Epithelial cell of umbilical artery (primary cell): Measurements from ENCODE around the gene FKBP2. TPM values are rescaled to one million over a fixed set of nuclear protein-coding genes. Genes with fewer than 3 reads are reported as not detected.

Source experiments
- total RNA-seq: library from RNA; depleted of rRNA; stranded (reverse); fragments of >200 nt; gene quantifications from 2 replicates; pipeline ENCODE4 v1.2.3, GENCODE V29; 2014

FKBP2 gene
- 41.0 and 56.8 TPM in 2 replicates for total RNA-seq

DNA sequence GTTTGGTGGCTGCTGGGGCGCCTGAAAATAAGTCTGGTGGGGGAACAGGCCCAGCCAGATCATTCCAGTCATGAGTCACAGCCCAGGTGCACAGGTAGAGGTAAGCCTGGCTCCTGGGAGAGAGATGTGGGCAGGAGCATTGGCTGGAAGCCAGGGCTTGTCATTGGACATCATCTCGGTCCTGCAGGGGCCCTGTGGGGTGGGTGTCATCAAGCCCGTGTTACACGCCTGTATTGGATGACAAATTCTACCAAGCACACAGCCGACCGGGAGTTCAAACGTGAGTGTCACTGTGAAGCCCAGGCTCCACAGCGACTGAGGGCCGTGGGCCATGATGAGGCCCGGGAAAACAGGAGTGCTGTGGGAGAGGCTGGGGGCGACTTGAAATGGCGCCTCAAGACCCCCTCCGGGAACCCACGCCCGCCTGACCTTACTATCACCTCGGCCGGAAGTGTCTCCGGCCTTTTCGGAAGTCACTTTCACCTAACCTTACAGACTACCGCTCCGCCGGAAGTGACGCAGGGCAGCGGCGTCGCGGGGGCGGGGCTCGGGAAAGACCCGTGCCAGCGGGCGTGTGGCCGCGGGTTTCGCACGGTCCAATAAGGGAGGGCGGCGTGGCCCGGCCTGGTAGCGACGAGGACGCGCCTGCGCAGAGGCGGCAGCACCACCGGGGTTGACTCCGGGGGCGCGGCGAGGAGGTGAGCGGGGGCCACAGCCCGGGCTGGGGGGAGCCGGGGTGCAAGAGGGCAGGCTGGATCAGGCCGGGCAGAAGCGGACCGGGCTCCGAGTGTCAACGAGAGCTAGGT lies at the start of gene FKBP2:
Gene FKBP2 (plus strand): TSS at position 661 of the 806 bp plus-strand sequence. CDS start 1,293 bp downstream, outside the sequence.

DNA sequence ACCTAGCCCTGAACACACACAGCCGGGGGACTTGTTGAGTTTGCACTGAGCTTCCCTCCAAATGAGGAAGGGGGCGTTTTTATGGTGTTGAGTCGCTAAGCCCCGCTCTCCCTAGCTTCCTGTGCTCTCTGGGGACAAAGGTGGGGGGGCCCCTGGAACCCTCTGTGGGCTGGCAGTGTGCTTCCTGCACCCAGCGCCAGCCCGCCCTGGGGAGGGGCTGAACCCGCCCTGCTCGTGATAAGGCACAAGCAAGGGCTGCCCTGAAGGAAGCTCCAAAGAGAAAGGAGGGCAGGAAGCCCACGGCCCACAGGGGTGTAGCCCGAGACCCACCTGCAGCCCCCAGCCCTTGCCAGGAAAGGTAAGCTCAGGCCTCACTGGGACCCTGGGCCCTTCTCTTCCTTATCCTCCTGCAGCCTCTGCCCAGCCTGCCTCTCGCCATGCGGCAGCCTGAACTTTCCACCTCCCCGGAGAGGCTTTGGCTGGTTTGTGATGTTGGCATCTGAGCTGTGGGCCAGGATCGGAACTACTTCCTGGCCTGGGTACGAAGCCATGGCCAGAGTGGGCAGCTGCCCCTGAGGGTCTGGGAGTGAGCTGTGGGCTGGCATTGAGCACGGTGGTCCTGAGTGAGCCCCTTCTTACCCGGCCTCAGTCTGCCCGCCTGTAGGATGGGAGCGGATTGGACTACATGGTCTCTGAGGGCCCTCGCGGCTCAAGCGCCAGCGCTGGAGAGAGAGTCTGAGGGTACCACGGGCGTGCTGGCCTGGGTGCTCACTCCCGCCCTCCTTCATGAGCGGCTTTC lies 34.2 kb upstream of the FKBP2 start, which contains the start of gene FERMT3:
Gene FERMT3 (plus strand): TSS at position 265 of the 799 bp plus-strand sequence. CDS start 644 bp downstream, outside the sequence.

DNA sequence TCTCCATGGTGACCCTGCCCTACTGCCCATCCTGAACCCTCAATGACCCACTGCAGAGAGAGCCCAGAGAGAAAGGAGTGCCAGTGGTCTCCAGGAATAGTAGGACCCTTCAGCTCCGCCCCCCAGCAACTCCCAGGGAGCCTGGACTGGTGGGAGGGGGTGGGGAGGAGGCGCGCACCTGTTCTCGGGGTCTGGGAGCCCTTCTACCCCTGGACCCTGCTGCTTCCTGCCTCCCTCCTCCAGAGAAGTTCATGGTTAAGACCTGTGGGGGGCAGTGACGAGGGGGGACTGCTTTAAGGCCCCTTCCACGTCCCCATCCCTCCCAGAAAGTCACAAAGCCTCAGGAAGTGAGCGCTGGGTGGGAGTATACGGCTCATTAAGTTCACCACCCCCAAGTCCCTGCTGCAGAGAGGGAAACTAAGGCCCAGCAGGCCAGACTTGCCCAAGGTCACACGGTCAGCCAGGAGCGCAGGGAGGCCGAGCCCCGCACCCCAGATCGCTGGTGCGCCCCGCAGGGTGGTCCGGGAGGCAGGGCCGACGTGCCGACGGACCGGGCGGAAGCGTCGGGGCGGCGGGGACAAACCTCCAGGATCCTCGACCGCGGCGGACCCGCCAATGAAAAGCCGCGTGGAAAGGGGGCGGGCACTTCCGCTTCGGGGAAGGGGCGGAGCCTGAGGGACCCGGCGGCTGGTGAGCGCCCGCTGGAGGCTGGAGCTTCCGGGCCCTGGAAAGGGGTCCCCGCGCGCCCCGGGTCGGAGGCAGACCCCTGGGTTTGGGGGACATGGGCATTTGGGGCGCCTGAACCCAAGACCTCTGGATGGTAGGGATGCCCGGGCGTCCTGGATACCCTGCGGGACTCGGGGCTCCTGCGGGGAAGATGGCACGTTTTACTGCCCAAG lies 15.0 kb upstream of the FKBP2 start, which contains the start of the genes NUDT22 and TRPT1:
Gene NUDT22 (plus strand): TSS at position 667 of the 899 bp plus-strand sequence. CDS start 379 bp downstream, outside the sequence.
Gene TRPT1 (minus strand): TSS at position 579 of the 899 bp plus-strand sequence. CDS start 326 bp downstream, at position 253.

DNA sequence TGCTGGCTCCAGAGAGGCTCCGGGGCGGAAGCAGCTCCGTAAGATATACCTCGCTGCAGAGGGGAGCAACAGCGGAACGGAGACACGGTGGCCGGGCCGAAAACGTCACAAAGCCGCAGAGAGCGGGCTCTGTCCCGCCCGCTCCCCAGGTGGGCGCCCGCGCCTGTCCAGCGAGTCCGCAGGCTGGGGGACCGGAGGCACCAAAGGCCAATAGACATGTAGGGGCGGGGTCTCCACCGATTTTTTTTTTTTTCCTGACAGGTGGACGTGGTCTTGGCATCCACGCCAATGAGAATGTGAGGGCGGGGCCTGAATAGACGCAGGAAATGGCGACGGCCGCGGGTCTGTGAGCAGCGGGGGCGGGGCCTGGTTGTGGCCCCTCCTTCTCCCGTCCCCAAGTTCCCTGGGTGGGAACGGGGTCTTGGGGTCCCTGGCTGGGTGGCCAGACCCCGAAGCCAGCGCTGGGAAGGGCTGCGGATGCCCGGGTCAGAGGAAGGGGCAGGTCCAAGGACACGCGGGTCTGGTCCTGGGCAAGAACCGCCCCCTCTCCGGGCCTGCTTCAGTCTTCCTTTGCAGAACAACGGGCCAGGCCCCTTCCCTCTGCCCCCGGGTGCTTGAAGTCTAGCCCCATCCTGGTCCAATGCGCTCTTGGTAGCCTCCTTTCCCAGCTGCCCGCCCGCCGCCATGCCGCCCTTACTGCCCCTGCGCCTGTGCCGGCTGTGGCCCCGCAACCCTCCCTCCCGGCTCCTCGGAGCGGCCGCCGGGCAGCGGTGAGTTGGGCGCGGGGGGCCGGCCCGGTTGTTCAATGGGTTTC lies 10.5 kb upstream of the FKBP2 start, which contains the start of gene DNAJC4:
Gene DNAJC4 (plus strand): TSS at position 378 of the 814 bp plus-strand sequence. CDS start 307 bp downstream, at position 685.

DNA sequence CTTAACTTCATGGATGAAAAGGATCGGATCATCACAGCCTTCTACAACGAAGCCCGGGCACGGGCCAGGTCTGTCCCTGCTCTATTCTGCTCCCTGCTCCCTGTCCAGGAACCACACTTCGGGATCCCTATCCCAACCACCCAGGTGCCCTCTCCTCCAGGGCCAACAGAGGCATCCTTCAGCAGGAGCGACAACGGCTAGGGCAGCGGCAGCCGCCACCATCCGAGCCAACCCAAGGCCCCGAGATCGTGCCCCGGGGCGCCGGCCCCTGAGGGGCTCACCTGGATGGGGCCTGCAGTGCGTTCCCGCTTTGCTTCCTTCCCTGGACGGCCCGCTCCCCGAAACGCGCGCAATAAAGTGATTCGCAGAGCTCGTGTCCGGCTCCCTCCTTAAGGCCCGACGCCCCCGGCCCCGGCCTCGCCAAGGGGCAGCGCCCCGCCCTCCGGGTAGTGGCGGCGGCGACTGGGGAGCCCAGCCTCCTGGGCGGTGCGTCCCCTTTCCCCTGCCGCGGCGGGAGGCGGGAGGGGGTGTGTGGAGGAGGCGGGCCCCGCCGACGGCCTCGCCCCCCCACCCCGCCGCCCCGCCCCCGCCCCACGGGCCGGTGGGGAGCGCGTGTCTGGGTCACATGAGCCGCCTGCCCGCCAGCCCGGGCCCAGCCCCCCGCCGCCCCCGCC lies 6.8 kb upstream of the FKBP2 start, which contains the start of gene VEGFB:
Gene VEGFB (plus strand): TSS at position 672 of the 674 bp plus-strand sequence. CDS start 250 bp downstream, outside the sequence.

DNA sequence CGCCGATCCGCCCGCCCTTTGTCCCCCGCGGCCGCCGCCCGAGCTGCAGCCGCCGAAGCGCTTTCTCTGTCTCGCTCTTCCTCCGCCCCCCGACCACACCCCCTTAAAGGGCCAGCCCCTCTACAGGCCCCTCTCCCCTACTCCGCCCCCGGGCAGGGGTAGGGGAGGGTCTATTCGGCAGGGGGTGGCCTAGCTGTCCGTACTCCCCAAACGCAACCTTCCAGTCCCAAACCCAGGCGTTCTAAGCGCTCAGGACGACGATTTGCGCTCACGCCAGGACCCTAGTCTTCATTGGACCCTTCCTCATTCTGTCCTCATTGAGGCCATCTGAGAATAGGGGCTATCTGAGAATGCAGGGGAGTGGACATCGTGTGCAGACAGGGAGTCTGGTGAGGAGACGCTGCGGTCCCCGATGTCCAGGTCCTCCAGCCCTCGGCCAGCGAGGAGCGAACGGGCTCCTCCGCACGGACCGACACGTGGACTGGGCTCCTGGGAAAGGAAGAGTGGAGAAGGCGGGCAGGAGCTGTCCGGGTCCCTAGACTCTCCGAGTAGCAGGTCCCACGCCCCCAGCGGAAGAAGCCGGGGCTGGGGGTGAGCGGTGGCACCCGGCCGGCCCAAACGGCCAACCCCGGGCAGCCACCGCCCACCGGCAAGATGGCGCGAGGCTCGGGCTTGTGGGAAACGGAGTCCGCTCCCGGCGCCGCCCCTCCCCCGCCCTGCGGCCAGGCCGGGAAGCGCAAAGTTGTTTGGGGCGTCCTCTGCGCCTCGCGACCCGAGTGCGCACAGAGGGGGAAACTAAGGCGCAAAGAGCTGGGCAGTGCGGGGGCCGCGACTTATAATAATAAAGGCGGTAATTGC lies 6.2 kb downstream of the FKBP2 start, which contains the start of gene PPP1R14B:
Gene PPP1R14B (minus strand): TSS at position 73 of the 858 bp plus-strand sequence. CDS start 270 bp downstream, outside the sequence.

DNA sequence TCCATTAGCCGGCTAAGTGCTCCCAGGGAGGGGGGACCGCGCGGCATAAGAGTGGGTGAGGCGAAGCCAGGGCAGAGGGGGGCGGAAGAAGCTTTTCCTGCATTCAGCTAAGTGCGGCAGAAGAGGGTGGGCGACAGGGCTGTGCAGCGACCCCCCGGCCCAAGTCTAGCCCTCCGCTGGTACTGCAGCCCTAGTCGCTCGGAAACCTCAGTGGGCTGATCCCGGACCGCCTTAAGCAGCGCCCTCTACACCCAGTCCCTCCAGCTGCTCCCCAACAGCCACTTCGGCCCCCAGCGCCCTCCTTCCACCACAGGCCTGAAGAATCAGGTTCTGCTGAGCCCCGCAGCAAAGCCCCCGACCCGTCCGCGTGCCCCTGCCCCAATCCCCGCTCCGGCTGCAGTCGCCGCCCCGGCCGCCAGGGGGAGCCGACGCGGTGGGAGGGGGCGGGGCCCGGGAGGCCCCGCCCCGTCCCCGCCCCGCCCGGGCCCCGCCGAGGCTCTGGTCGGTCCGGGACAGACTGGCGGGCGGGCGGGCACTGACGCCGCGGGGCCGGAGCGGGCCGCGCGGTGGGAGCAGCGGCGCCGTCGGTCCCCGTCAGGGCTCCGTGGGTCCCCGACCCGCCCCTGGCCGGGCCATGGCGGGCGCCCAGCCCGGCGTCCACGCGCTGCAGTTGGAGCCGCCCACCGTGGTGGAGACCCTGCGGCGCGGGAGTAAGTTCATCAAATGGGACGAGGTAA lies 10.3 kb downstream of the FKBP2 start, which contains the start of gene PLCB3:
Gene PLCB3 (plus strand): TSS at position 515 of the 737 bp plus-strand sequence. CDS start 120 bp downstream, at position 635.

DNA sequence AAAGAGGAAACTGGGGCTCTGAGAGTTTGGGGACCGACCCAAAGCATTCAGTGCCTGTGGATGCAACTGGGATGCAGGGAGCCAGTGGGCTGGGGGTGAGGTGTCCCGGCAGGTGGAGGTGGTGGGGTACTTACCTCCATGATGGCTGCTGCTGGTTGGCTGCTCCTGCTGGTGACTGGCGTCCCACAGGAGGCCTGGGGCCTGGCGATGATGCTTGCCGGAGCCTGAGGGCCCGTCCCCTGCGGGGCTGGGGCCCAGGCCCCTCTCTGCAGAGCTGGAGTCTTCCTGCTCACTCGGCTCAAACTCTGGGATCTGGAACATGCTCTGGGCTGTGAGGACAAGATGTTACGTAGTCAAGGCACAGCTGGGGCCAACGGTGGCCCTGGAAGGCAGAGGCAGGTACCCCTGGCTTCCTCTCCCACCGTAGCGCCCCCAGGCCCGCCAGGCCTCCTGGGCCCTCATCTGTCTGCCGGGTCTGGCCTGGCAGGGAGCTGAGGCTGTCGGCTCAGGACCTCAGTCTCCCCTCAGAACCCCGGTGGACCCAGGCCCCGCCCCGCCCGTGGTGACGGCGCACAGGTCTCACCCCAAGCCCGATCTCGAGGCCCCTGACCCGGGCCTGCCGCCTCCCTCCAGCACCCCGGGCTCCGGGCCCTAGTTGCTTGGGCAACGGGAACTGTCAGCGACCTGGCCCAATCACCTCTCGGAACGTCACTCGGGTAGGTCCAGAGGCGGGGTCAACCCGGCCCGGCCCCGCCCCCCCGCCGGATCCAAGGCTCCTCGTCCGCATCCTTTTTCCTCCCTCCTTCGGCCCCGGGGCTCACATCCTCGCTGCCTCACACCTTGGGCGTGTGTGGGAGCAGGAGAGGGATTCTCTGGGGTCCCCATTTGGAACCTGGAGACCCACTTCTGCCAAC lies 43.4 kb downstream of the FKBP2 start, which contains the start of gene BAD:
Gene BAD (minus strand): TSS at position 618 of the 914 bp plus-strand sequence. CDS start 297 bp downstream, at position 321.

DNA sequence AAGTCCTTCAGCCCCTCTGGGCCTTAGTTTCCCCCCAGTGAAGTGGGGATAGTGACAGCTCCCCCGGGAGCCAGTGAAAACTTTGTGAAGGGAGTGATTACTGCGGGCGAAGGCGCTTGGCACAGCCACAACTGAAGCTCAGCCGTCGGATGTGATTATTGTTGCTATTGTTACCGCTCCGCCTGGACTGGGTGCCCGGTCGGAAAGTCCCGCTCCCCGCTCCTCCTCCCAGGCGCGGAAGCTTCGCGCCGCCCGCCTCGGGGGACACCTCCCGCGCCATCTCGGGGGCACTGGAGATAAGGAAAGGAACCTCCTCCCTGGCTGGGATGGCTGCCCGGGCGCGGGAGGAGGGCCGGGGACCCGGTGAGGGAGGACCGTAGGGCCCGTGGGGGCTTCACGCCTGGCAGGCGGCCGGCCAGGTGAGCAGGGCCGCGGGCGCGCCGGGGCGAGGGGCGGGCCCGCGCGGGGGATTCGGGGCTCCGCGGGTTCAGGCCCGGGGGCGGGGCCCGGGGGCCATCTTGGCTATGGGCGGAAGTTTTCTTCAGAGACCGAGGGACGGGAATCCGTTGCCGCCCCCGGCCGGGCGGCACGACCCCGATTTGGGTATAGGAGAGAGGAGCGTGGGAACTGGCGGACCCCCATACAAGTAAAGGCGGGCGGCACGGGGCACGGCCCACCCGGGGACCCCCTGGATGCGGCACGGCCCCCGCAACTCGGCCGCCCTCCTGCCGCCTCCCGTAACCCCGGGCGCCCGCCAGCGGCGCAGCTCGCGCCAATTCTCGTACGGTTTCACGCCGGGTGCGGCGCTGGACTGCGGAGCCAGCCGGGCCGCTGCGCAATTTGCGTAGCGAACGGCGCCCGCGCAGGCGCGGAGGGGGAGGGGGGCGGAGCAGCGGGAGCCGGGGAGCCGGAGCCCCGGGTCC lies 44.3 kb downstream of the FKBP2 start, which contains the start of gene GPR137:
Gene GPR137 (plus strand): TSS at position 887 of the 923 bp plus-strand sequence. CDS start 677 bp downstream, outside the sequence.

DNA sequence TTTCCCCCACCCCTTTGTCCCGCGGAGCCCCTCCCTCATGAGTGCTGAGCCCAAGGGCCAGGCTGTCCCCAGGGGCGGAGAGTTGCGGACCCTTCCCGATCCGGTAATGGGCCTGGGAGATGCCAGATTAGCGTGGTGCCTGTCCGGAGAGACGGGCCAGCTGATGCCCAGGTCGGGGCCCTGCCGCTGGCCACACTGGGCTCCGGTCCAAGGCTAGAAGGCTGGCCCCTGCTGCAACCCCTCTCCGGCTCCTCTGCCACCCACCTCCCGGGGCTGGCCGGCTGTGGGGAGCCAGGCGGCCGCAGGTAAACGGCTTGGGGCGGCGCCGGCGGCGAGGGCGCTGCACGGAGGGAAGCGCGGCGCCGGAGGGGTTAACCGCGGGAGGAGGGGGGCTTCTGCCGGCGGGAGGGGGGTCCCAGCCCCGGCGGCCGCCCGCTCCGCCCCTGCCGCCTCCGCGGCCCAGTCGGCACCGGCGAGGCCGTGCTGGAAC lies 50.4 kb downstream of the FKBP2 start, which contains the start of gene KCNK4:
Gene KCNK4 (plus strand): TSS at position 41 of the 490 bp plus-strand sequence. CDS start 1,717 bp downstream, outside the sequence.

Other genes with a start within 250 kb of the FKBP2 start
- gene FLRT1, start 205.2 kb upstream of the FKBP2 start, total RNA-seq: not detected in 2 replicates
- 17.5 and 32.5 TPM in 2 replicates for gene MACROD1, start 75.0 kb upstream of the FKBP2 start, total RNA-seq
- gene STIP1, start 54.9 kb upstream of the FKBP2 start, total RNA-seq: 212 and 226 TPM in 2 replicates
- gene FERMT3, start 34.4 kb upstream of the FKBP2 start, total RNA-seq: 8.1 and 22.2 TPM in 2 replicates
- gene TRPT1, start 14.9 kb upstream of the FKBP2 start, total RNA-seq: 22.6 and 63.7 TPM in 2 replicates
- 53.3 and 61.4 TPM in 2 replicates for gene NUDT22, start 14.8 kb upstream of the FKBP2 start, total RNA-seq
- gene DNAJC4, start 10.5 kb upstream of the FKBP2 start, total RNA-seq: 4.3 and 7.8 TPM in 2 replicates
- gene VEGFB, start 6.5 kb upstream of the FKBP2 start, total RNA-seq: 7.6 and 10.7 TPM in 2 replicates
- 264 and 362 TPM in 2 replicates for gene PPP1R14B, start 5.8 kb downstream of the FKBP2 start, total RNA-seq
- 51.3 and 68.1 TPM in 2 replicates for gene PLCB3, start 10.4 kb downstream of the FKBP2 start, total RNA-seq
- gene BAD, start 43.6 kb downstream of the FKBP2 start, total RNA-seq: 63.1 and 68.2 TPM in 2 replicates
- gene GPR137, start 44.8 kb downstream of the FKBP2 start, total RNA-seq: 6.4 and 7.1 TPM in 2 replicates
- under 0.01 and 0.30 TPM in 2 replicates for gene KCNK4, start 50.2 kb downstream of the FKBP2 start, total RNA-seq
- gene CATSPERZ, start 59.3 kb downstream of the FKBP2 start, total RNA-seq: 0.61 TPM in 1 of 2 replicates, not detected in the other
- gene ESRRA, start 64.4 kb downstream of the FKBP2 start, total RNA-seq: 43.6 and 52.3 TPM in 2 replicates
- 294 and 605 TPM in 2 replicates for gene TRMT112, start 76.5 kb downstream of the FKBP2 start, total RNA-seq
- gene PRDX5, start 77.0 kb downstream of the FKBP2 start, total RNA-seq: 287 and 290 TPM in 2 replicates
- 1.3 and 1.7 TPM in 2 replicates for gene CCDC88B, start 99.1 kb downstream of the FKBP2 start, total RNA-seq
- gene RPS6KA4, start 118.1 kb downstream of the FKBP2 start, total RNA-seq: 35.3 and 35.7 TPM in 2 replicates